ENCODE measurements around the gene MRPL30.
A peak's percentile ranks its signal among the peaks of the same experiment; 100 is the strongest.
"Not testable (repeated sequence)": the region's sequence is repeated elsewhere in the genome, so short reads cannot be mapped to it uniquely, and the experiment has no call there.

MRPL30 gene

DNA sequence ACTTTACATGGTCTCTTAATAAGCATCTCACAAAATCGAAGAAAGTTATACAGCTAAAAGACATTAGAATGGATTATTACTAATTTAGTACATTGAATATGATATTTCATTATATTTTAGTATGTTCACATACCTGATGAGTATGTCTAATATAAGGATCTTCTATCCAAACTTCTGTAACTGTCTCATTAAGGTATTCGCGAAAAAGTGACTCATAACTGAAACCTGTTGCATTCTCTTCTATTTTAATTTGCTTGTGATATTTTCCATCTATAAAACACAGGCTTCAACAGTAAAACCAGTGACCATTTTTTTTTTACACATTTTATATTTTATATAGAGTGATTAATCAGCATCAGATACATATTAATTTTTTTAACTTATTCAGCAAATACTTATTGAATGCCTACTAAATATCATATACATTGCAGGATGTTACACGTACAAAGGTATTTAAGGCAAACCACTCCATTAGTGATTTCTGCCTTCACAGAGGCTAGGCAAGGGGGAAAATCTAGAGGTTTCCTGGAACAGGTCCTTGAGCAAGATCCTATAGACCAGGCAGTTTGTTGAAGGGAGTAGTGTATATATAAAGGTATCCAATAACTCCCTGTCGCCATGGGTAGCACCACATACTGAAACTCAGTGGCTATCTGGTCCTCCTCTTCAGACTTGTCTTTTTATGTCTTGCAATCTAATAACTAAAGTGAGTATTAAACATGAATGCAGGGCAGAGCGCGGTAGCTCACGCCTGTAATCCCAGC, 9.4 kb upstream of the MRPL30 start:
- Histone ChIP-seq H3K9ac (no peak overlapping the region), H3K4me1 (peaks cover 0 to 26% (median 0%) of the 10 kb centered on the region in 10 experiments; a peak in 6 of 20 replicates), H3K9me3 (replicated peaks in 1 of 11) (no peaks in the 10 kb centered on the region), H4K20me1 (peaks cover 0 to 59% (median 0%) of the 10 kb centered on the region in 11 experiments; a peak in 8 of 22 replicates), H3K4me3 (no peak overlapping the region), H3K27me3 (no peaks in the 10 kb centered on the region), H3K4me2 (no peak overlapping the region), H3K36me3 (peaks cover 57 to 76% (median 70%) of the 10 kb centered on the region in 11 experiments), H3K27ac (no peak overlapping the region)
- TF ChIP-seq Cebpa-rat (IDR thresholded peaks at IDR 0.05), result no peak

DNA sequence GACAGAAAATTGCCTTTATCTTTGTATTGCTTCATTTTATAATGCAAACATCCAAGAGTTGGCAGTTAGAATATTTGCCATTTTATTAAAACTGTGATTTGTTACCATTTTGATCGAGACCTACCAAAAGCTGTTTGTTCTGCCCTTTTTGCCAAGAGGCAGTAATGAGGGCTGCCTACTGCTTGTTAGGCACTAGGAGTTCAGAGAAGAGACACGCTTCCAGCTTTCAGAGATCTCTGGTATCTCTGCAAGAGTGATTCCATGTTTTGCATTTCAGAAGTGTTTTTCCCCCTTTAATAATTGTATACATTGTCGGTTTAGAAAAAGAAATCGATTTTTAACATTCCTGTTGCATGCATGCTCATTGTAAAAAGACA, 628 bp downstream of the MRPL30 start:
- H3K4me2 ChIP-seq, result peak overlapping the region; percentile 77 to 97 (median 86)
- no peaks in the 10 kb centered on the region for H3K9me3 ChIP-seq (replicated peaks in 1 of 11)
- H4K20me1 ChIP-seq, result peaks cover 0 to 47% (median 14%) of the 10 kb centered on the region in 11 experiments; a peak in 14 of 22 replicates
- peak overlapping the region; percentile 72 to 92 (median 84) for H3K4me3 ChIP-seq
- H3K9ac ChIP-seq, result peak overlapping the region; percentile 78 to 89 (median 85)
- H3K4me1 ChIP-seq, result peaks cover 21 to 41% (median 33%) of the 10 kb centered on the region in 10 experiments
- peaks cover under 1 to 26% (median 15%) of the 10 kb centered on the region in 11 experiments; a peak in 20 of 22 replicates for H3K36me3 ChIP-seq
- TF ChIP-seq Cebpa-rat (IDR thresholded peaks at IDR 0.05), result no peak
- no peaks in the 10 kb centered on the region for H3K27me3 ChIP-seq
- peak overlapping the region; percentile 61 to 86 (median 80); a peak in 21 of 22 replicates for H3K27ac ChIP-seq

DNA sequence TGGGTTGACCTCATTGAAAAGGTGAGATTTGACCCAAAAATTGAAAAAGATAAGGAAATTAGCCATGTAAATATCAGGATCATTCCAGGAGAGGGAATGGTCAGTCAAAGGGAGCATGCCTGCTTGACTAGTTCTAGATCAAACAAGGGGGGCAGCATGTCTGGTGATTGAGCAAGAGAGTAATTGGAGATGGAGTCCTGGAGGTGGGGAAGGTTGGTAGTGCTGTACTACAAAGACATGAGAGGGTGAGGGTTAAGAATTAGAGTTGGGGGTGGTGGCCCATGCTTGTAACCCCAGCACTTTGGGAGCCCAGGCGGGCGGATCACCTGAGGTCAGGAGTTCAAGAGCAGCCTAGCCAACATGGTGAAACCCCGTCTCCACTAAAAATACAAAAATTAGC, 2.0 kb downstream of the MRPL30 start:
- Histone ChIP-seq H3K9me3 (replicated peaks in 1 of 11) (no peaks in the 10 kb centered on the region), H3K27me3 (no peaks in the 10 kb centered on the region), H3K27ac (no peak overlapping the region), H3K9ac (no peak overlapping the region), H3K4me3 (no peak overlapping the region), H3K4me2 (peak overlapping the region in 8 of 11 experiments; percentile 2 to 97 (median 84); a peak in 10 of 22 replicates), H4K20me1 (peaks cover 0 to 43% (median 18%) of the 10 kb centered on the region in 11 experiments; a peak in 14 of 22 replicates), H3K4me1 (peaks cover 21 to 41% (median 33%) of the 10 kb centered on the region in 10 experiments), H3K36me3 (peaks cover 14 to 32% (median 23%) of the 10 kb centered on the region in 11 experiments)
- no peak for TF ChIP-seq Cebpa-rat (IDR thresholded peaks at IDR 0.05)

DNA sequence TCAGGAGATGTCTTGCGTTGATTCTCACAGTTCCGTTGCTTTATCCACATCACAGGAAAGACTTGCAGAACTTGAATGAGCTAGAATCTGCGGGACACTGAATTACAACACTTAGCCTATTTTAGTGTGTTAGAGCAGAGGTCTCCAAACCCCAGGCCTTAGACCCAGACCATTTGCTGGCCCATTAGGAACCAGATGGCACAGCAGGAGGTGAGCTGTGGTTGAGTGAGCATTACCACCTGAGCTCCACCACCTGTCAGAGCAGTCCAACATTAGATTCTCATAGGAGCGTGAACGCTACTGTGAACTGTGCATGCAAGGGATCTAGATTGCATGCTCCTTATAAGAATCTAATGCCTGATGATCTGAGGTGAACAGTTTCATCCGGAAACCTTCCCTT, 3.8 kb downstream of the MRPL30 start:
- H3K4me1 ChIP-seq, result peaks cover 15 to 25% (median 21%) of the 10 kb centered on the region in 10 experiments
- no peak for TF ChIP-seq Cebpa-rat (IDR thresholded peaks at IDR 0.05)
- no peak overlapping the region for H3K27ac ChIP-seq
- H3K4me3 ChIP-seq, result no peak overlapping the region
- H4K20me1 ChIP-seq, result peaks cover 0 to 44% (median 17%) of the 10 kb centered on the region in 11 experiments; a peak in 14 of 22 replicates
- no peak overlapping the region for H3K9ac ChIP-seq
- peaks cover 32 to 44% (median 39%) of the 10 kb centered on the region in 11 experiments for H3K36me3 ChIP-seq
- no peaks in the 10 kb centered on the region for H3K27me3 ChIP-seq
- H3K4me2 ChIP-seq, result no peak overlapping the region
- no peaks in the 10 kb centered on the region for H3K9me3 ChIP-seq (replicated peaks in 1 of 11)

DNA sequence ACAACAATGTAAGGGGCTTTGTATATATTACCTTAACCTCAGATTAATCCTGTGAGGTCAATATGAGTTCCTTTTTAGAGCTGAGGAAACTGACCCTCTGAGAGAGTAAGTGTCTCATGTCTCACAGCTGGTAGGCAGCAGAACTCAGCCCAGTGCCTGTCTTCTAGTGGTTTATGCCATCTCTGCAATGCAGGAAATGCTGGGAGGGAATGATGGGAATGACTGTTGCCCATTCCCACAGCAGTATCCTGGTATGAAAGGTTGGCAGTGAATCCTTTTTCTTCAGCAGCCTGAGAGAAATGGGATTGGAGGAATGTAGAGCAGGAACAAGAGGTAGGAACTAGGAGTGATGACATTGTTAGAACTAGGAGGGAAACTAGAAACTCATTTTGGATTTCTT, 6.0 kb downstream of the MRPL30 start:
- Histone ChIP-seq H3K36me3 (peaks cover 54 to 66% (median 61%) of the 10 kb centered on the region in 11 experiments), H3K27ac (no peak overlapping the region), H3K9ac (no peak overlapping the region), H4K20me1 (peaks cover 0 to 55% (median 20%) of the 10 kb centered on the region in 11 experiments; a peak in 14 of 22 replicates), H3K9me3 (replicated peaks in 1 of 11) (peaks cover 0 to 7% (median 0%) of the 10 kb centered on the region in 11 experiments; a peak in 3 of 22 replicates), H3K27me3 (no peaks in the 10 kb centered on the region), H3K4me2 (no peak overlapping the region), H3K4me3 (no peak overlapping the region), H3K4me1 (peaks cover 8 to 17% (median 13%) of the 10 kb centered on the region in 10 experiments)
- no peak for TF ChIP-seq Cebpa-rat (IDR thresholded peaks at IDR 0.05)

DNA sequence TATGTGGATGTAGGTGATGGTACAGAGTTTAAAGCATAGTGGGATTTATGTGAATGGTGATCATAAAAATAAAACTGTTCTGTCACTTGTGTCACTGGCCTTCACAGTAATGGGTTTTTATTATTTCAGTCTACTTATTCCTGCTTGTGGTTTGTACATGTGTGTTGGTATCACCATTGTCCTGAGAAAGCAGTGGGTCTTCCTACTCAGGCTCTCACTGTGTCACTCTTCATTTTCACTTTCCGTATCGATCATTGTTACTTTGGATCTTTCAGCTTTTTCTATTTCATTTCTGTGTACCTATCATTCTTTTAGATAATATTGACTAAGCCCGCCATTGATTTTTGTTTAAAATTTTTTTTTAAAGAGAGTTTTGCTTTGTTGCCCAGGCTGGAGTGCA, 7.4 kb downstream of the MRPL30 start:
- H3K4me1 ChIP-seq, result peaks cover 0 to 4% (median 0%) of the 10 kb centered on the region in 10 experiments; a peak in 6 of 20 replicates
- H3K36me3 ChIP-seq, result peaks cover 62 to 80% (median 74%) of the 10 kb centered on the region in 11 experiments
- peaks cover 0 to 50% (median 20%) of the 10 kb centered on the region in 11 experiments; a peak in 13 of 22 replicates for H4K20me1 ChIP-seq
- H3K4me3 ChIP-seq, result no peak overlapping the region
- no peak for TF ChIP-seq Cebpa-rat (IDR thresholded peaks at IDR 0.05)
- no peak overlapping the region for H3K9ac ChIP-seq
- H3K9me3 ChIP-seq (replicated peaks in 1 of 11), result peaks cover 0 to 10% (median 0%) of the 10 kb centered on the region in 11 experiments; a peak in 4 of 22 replicates
- H3K4me2 ChIP-seq, result no peak overlapping the region
- H3K27ac ChIP-seq, result no peak overlapping the region
- H3K27me3 ChIP-seq, result no peaks in the 10 kb centered on the region

DNA sequence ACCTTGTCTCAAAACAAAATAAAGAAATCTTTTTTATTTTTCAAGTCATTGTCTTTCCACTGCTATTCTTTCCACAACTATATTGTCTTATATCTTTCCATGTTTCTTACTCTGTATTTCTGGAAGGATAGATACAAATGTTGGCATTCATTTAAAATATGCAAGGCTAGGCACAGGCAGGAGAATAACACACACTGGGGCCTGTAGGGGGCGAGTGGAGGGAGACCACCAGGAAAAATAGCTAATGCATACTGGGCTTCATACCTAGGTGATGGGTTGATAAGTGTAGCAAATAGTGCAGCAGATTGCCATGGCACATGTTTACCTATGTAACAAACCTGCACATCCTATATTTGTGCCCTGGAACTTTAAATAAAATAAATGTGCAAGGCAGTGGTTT, 9.6 kb downstream of the MRPL30 start:
- Histone ChIP-seq H3K36me3 (peaks cover 80 to 98% (median 95%) of the 10 kb centered on the region in 11 experiments), H4K20me1 (peaks cover 0 to 28% (median 7%) of the 10 kb centered on the region in 11 experiments; a peak in 10 of 22 replicates), H3K9ac (no peak overlapping the region), H3K9me3 (replicated peaks in 1 of 11) (peaks cover 0 to 10% (median 0%) of the 10 kb centered on the region in 11 experiments; a peak in 4 of 22 replicates), H3K4me2 (no peak overlapping the region), H3K27ac (no peak overlapping the region), H3K4me3 (no peak overlapping the region), H3K4me1 (no peaks in the 10 kb centered on the region), H3K27me3 (no peaks in the 10 kb centered on the region)
- no peak for TF ChIP-seq Cebpa-rat (IDR thresholded peaks at IDR 0.05)

DNA sequence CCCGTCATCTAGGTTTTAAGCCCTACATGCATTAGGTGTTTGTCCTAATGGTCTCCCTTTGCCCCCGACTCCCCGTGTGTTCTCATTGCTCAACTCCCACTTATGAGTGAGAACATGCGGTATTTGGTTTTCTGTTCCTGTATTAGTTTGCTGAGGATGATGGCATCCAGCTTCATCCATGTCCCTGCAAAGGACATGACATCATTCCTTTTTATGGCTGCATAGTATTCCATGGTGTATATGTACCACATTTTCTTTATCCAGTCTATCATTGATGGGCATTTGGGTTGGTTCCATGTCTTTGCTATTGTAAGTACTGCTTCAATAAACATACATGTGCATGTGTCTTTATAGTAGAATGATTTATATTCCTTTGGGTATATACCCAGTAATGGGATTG, 11.4 kb downstream of the MRPL30 start:
- H3K4me1 ChIP-seq, H3K9ac ChIP-seq, H3K4me3 ChIP-seq, H3K27me3 ChIP-seq, H3K27ac ChIP-seq, H3K4me2 ChIP-seq: not testable (repeated sequence)
- H3K9me3 ChIP-seq (replicated peaks in 1 of 11), result peaks cover 0 to 10% (median 0%) of the 10 kb centered on the region in 11 experiments; a peak in 4 of 22 replicates
- H3K36me3 ChIP-seq, result peaks cover 90 to 100% (median 96%) of the 10 kb centered on the region in 11 experiments
- peaks cover 0 to 18% (median 0%) of the 10 kb centered on the region in 11 experiments; a peak in 6 of 22 replicates for H4K20me1 ChIP-seq

DNA sequence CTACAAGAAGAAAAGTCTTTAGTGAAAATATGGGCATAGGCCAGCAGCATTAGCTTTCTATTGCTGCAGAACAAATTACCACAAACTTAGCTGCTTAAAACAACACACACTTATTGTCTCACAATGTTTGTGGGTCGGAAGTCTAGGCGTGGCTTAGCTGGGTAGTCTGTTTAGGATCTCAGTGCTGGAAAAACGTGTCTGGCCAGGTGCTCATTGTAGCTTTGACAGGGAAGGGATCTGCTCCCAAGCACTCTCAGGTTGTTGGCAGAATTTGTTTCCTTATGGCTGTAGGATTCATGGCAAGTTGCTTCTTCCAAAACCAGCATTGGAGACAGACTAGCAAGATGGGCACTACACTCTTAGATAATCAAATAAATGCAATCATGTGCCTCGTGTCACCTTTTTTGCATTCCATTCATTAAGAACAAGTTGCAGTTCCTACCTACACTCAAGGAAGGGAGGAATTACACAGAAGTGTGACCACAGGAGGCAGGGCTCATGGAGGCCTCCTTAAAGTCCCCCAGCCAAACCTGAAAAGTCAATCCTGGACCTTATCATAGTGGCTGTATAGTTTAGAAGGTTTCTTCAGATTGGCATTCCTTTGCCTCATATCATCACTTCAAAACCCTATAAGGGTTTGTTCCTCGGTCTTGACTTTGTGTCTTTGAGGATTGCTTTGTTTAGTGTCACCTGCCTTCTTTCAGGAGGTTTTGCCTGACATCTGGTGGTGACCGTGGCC, 17.3 kb downstream of the MRPL30 start:
- no peaks in the 10 kb centered on the region for H4K20me1 ChIP-seq
- no peaks in the 10 kb centered on the region for H3K27me3 ChIP-seq
- peaks cover 0 to 6% (median 0%) of the 10 kb centered on the region in 11 experiments; a peak in 1 of 22 replicates for H3K9me3 ChIP-seq (replicated peaks in 1 of 11)
- H3K36me3 ChIP-seq, result peaks cover 50 to 79% (median 64%) of the 10 kb centered on the region in 11 experiments
- H3K4me2 ChIP-seq, result no peak overlapping the region
- H3K27ac ChIP-seq, result no peak overlapping the region
- H3K4me3 ChIP-seq, result no peak overlapping the region
- H3K9ac ChIP-seq, result no peak overlapping the region
- peaks cover 0 to 9% (median 7%) of the 10 kb centered on the region in 10 experiments; a peak in 6 of 20 replicates for H3K4me1 ChIP-seq
- TF ChIP-seq Cebpa-rat (IDR thresholded peaks at IDR 0.05), result no peak

All from BLaER1 treated with 17β-estradiol and CSF1 and Interleukin-3, amounts not matched to agents 10 nM and 100 nM (cell line).